Measurements from ENCODE around the gene ADCY10.

Gene ADCY10

GRCh38 chr1:167805041-167805556, 108.8 kb downstream of the ADCY10 start:
- no peak for TF ChIP-seq CTCF (IDR thresholded peaks at IDR 0.05; ENCODE audit: insufficient read depth, low read depth, low read length, missing control alignments)
- H3K4me3 ChIP-seq (ENCODE audit: low read depth, low read length), result no peak overlapping the region
- DNase-seq (ENCODE audit: low read depth), result peak; percentile 59

GRCh38 chr1:167803358-167804207, 110.4 kb downstream of the ADCY10 start:
- H3K4me3 ChIP-seq (ENCODE audit: low read depth, low read length), result no peak overlapping the region
- peak; percentile 95 for TF ChIP-seq CTCF (IDR thresholded peaks at IDR 0.05; ENCODE audit: insufficient read depth, low read depth, low read length, missing control alignments)

GRCh38 chr1:167802235-167802634, 111.7 kb downstream of the ADCY10 start:
- no peak for DNase-seq (ENCODE audit: low read depth)
- no peak overlapping the region for H3K4me3 ChIP-seq (ENCODE audit: low read depth, low read length)
- TF ChIP-seq CTCF (IDR thresholded peaks at IDR 0.05; ENCODE audit: insufficient read depth, low read depth, low read length, missing control alignments), result no peak

More at GRCh38 chr1:167803358-167804207, 110.4 kb downstream of the ADCY10 start:
- peak; percentile 96 for DNase-seq (ENCODE audit: low read depth)

GRCh38 chr1:167800251-167800650, 113.7 kb downstream of the ADCY10 start:
- TF ChIP-seq CTCF (IDR thresholded peaks at IDR 0.05; ENCODE audit: insufficient read depth, low read depth, low read length, missing control alignments), result no peak
- DNase-seq (ENCODE audit: low read depth), result no peak
- H3K4me3 ChIP-seq (ENCODE audit: low read depth, low read length), result no peak overlapping the region

- DNase-seq (ENCODE audit: low read depth), result no peak
- H3K4me3 ChIP-seq (ENCODE audit: low read depth, low read length), result no peak overlapping the region
- no peak for TF ChIP-seq CTCF (IDR thresholded peaks at IDR 0.05; ENCODE audit: insufficient read depth, low read depth, low read length, missing control alignments)
Observed at GRCh38 chr1:167799747-167800146, 114.2 kb downstream of the ADCY10 start.

- DNase-seq (ENCODE audit: low read depth), result no peak
- no peak overlapping the region for H3K4me3 ChIP-seq (ENCODE audit: low read depth, low read length)
- TF ChIP-seq CTCF (IDR thresholded peaks at IDR 0.05; ENCODE audit: insufficient read depth, low read depth, low read length, missing control alignments), result no peak
Observed at GRCh38 chr1:167798952-167799351, 115.0 kb downstream of the ADCY10 start.

All from GM12865 (cell line).